ENCODE data around the gene MEGF11.

The MEGF11 gene

DNA sequence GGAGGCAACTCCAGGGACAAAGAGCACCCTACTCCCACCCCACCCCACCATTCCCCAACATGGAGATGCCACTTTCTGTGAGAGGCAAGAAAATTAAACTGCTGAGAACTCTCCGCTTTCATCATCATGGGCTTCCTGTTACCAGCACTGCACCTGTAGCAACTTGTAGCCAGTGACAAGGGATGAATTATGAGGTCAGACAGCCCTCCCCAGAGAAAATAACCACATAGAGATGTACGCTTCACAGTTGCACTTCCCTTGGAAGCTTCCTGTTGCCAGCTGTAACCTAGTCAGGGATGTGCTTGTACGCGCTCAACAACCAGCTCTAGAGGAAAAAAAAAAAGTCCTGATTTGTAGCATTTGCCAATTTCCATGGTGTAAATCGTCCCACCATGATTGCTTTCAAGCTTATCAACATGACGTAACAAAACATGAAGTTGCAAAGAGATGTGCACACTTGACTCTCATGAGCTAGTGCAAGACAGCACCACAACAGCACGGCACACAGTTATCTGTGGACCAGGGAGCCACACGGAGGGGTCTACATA is 238.8 kb downstream of the MEGF11 start:
- no peaks in the 10 kb centered on the region for H3K79me2 ChIP-seq (ENCODE audit: insufficient read depth, low read length)
- H3F3A ChIP-seq (ENCODE audit: insufficient read depth), result no peaks in the 10 kb centered on the region

DNA sequence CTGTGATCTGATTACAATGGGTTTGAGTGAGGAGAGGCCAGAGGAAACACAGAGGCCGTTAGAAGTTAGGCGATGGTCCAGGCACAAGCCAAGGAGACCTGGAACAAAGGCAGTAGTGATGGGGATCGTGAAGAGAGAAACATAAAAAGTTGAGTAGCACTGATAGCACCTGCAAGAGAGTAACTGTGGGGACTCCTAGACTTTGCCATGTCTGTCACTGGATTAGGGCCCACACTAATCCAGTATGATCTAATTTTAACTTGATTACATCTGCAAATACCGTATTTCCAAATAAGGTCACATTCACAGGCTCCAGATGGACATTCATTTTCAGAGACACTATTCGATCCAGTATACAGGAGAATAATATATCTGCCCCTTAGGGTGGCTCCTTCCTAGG is 239.5 kb downstream of the MEGF11 start:
- Histone ChIP-seq H3K4me3 (ENCODE audit: insufficient read depth, low read length, poor library complexity, severe bottlenecking) (no peak overlapping the region), H3K4me2 (ENCODE audit: low read depth, low read length, poor library complexity, severe bottlenecking) (no peak overlapping the region), H3K27me3 (ENCODE audit: low read length) (no peaks in the 10 kb centered on the region), H3K9me2 (replicated peaks; ENCODE audit: insufficient read depth, low read length) (no peaks in the 10 kb centered on the region), H3K9ac (ENCODE audit: low read length) (no peak overlapping the region), H3K36me3 (ENCODE audit: low read length) (no peaks in the 10 kb centered on the region), H3K27ac (ENCODE audit: low read depth, low read length) (no peak overlapping the region), H3F3A (ENCODE audit: insufficient read depth) (no peaks in the 10 kb centered on the region), H3K9me3 (ENCODE audit: insufficient read depth, low read length) (no peaks in the 10 kb centered on the region), H3K79me2 (ENCODE audit: insufficient read depth, low read length) (no peaks in the 10 kb centered on the region), H2AFZ (ENCODE audit: low read depth, low read length, severe bottlenecking) (no peak overlapping the region), H4K20me1 (ENCODE audit: low read depth, low read length) (no peaks in the 10 kb centered on the region)
- no peak for TF ChIP-seq EZH2phosphoT487 (conservative IDR thresholded peaks at IDR 0.05; ENCODE audit: low read length)
- TF ChIP-seq, protein P1, sequence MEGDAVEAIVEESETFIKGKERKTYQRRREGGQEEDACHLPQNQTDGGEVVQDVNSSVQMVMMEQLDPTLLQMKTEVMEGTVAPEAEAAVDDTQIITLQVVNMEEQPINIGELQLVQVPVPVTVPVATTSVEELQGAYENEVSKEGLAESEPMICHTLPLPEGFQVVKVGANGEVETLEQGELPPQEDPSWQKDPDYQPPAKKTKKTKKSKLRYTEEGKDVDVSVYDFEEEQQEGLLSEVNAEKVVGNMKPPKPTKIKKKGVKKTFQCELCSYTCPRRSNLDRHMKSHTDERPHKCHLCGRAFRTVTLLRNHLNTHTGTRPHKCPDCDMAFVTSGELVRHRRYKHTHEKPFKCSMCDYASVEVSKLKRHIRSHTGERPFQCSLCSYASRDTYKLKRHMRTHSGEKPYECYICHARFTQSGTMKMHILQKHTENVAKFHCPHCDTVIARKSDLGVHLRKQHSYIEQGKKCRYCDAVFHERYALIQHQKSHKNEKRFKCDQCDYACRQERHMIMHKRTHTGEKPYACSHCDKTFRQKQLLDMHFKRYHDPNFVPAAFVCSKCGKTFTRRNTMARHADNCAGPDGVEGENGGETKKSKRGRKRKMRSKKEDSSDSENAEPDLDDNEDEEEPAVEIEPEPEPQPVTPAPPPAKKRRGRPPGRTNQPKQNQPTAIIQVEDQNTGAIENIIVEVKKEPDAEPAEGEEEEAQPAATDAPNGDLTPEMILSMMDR (IDR thresholded peaks at IDR 0.05; ENCODE audit: insufficient read depth, low read length, poor library complexity, severe bottlenecking), result no peak

More for the DNA sequence above, 238.8 kb downstream of the MEGF11 start:
- Histone ChIP-seq H3K36me3 (ENCODE audit: low read length) (no peaks in the 10 kb centered on the region), H3K4me2 (ENCODE audit: low read depth, low read length, poor library complexity, severe bottlenecking) (no peak overlapping the region), H3K27ac (ENCODE audit: low read depth, low read length) (no peak overlapping the region), H3K27me3 (ENCODE audit: low read length) (no peaks in the 10 kb centered on the region), H2AFZ (ENCODE audit: low read depth, low read length, severe bottlenecking) (no peak overlapping the region), H3K9me2 (replicated peaks; ENCODE audit: insufficient read depth, low read length) (no peaks in the 10 kb centered on the region), H3K9ac (ENCODE audit: low read length) (no peak overlapping the region), H4K20me1 (ENCODE audit: low read depth, low read length) (no peaks in the 10 kb centered on the region), H3K9me3 (ENCODE audit: insufficient read depth, low read length) (no peaks in the 10 kb centered on the region), H3K4me3 (ENCODE audit: insufficient read depth, low read length, poor library complexity, severe bottlenecking) (no peak overlapping the region)
- TF ChIP-seq, protein P1 (IDR thresholded peaks at IDR 0.05; ENCODE audit: insufficient read depth, low read length, poor library complexity, severe bottlenecking), result no peak
- no peak for TF ChIP-seq EZH2phosphoT487 (conservative IDR thresholded peaks at IDR 0.05; ENCODE audit: low read length)

DNA sequence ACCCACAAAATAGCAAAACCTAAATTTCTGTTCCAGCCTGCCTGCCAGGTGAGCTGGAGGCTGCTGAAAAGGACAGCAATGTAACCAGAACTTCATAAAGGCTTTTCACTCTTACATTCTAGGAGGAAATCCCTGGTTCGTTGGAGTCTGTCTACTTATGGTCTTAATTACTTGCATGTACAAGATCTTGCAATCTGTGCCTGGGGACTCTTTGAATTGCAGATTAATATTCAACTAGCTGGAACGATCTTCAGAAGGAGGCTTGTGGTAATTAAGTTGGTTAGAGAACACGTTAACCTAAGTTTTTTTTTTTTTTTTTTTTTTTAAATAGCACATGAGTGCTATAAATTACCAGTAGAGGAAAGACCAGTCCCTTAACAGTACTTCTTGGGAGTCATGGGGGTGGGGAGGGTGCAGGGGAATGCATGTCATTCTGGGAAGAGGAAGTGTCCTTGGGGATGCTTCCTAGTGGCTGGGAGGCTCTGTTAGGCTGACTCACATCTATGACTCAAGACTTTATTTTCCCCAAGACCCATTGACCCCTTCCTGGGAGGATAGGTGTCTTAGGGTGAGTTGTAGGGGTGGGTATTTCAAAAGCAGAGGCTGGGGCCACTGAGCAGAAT is 244.5 kb downstream of the MEGF11 start:
- no peaks in the 10 kb centered on the region for H3K9me2 ChIP-seq (replicated peaks; ENCODE audit: insufficient read depth, low read length)
- no peak overlapping the region for H3K4me3 ChIP-seq (ENCODE audit: insufficient read depth, low read length, poor library complexity, severe bottlenecking)
- H2AFZ ChIP-seq (ENCODE audit: low read depth, low read length, severe bottlenecking), result no peak overlapping the region
- no peak overlapping the region for H3K9ac ChIP-seq (ENCODE audit: low read length)
- H3K36me3 ChIP-seq (ENCODE audit: low read length), result no peaks in the 10 kb centered on the region
- TF ChIP-seq, protein P1 (IDR thresholded peaks at IDR 0.05; ENCODE audit: insufficient read depth, low read length, poor library complexity, severe bottlenecking), result no peak
- no peak for TF ChIP-seq EZH2phosphoT487 (conservative IDR thresholded peaks at IDR 0.05; ENCODE audit: low read length)
- no peaks in the 10 kb centered on the region for H3K79me2 ChIP-seq (ENCODE audit: insufficient read depth, low read length)
- no peaks in the 10 kb centered on the region for H4K20me1 ChIP-seq (ENCODE audit: low read depth, low read length)
- no peak overlapping the region for H3K4me2 ChIP-seq (ENCODE audit: low read depth, low read length, poor library complexity, severe bottlenecking)
- no peaks in the 10 kb centered on the region for H3K27me3 ChIP-seq (ENCODE audit: low read length)
- no peak overlapping the region for H3K27ac ChIP-seq (ENCODE audit: low read depth, low read length)
- no peaks in the 10 kb centered on the region for H3F3A ChIP-seq (ENCODE audit: insufficient read depth)
- H3K9me3 ChIP-seq (ENCODE audit: insufficient read depth, low read length), result no peaks in the 10 kb centered on the region
